Measurements from ENCODE around the gene GRIN3B.

Gene GRIN3B

GRCh38 chr19:1051791-1052190, 51.6 kb downstream of the GRIN3B start:
- no peak for DNase-seq (ENCODE audit: extremely low read depth, low read depth)
- no peak for TF ChIP-seq CTCF (IDR thresholded peaks at IDR 0.05; ENCODE audit: low read depth, low read length)

GRCh38 chr19:1052349-1052975, 52.2 kb downstream of the GRIN3B start:
- TF ChIP-seq CTCF (IDR thresholded peaks at IDR 0.05; ENCODE audit: low read depth, low read length): no peak
- no peak for DNase-seq (ENCODE audit: extremely low read depth, low read depth)

DNA sequence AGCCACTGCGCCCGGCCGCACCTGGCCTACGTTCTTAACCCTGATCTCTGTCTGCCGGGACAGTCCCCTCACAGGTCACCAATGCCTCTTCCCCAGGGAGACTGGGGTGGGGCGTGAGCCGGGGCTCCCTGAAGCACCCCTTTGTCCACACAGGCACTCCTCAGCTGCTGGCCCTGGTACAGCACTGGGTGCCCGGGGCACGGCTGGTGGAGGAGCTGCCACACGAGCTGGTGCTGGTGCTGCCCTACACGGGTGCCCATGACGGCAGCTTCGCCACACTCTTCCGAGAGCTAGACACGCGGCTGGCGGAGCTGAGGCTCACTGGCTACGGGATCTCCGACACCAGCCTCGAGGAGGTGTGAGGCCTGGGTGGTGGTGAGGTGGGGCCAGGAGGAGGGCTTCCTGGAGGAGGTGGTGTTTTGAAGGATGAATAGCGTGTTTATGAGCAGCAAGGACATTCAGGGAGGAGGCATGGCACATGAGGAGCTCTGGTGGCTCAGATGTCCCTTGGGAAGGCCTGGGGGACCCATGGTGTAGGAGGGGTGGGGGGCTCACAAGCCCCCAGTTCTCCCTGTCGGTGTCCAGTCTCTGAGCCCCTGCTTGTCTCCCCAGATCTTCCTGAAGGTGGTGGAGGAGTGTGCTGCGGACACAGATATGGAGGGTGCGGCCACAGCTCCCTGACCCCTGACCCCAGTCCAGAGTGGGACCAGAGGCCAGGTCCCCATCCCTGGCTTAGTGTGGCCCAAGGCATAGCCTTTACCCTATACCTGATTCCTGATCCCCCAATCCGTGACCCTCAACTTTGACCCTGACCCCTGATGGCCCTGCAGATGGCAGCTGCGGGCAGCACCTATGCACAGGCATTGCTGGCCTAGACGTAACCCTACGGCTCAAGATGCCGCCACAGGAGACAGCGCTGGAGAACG, 53.2 kb downstream of the GRIN3B start:
- no peak for TF ChIP-seq CTCF (IDR thresholded peaks at IDR 0.05; ENCODE audit: low read depth, low read length)
- no peak for DNase-seq (ENCODE audit: extremely low read depth, low read depth)

DNA sequence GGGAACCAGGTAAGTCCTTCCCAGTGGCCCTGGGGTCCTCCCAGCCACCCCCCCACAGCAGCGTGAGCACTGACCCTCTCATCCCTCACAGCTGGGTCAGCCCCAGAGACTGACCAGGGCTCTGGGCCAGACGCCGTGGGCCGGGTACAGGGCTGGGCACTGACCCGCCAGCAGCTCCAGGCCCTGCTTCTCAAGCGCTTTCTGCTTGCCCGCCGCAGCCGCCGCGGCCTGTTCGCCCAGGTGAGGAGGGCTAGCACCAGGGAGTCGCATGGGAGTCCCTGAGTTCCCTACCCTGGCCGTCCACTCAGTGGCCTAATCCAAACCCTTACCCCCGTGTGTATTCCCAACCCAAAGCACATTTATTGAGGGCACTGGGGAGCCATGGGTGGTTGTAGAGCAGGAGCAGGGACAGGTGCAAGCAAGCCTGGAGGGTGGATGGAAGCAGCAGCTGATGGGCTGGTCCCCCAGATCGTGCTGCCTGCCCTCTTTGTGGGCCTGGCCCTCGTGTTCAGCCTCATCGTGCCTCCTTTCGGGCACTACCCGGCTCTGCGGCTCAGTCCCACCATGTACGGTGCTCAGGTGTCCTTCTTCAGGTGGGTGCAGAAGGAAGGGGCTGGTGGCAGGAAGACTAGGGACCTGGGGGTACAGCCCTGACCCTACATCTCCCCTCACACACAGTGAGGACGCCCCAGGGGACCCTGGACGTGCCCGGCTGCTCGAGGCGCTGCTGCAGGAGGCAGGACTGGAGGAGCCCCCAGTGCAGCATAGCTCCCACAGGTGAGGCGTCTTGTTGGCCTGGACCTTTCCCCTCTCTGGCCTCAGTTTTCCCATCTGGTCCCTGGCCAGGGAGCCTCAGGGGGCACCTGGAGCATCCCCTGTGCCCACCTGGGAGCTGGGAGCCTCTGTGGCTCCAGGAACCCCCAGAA, 54.1 kb downstream of the GRIN3B start:
- DNase-seq (ENCODE audit: extremely low read depth, low read depth): no peak
- TF ChIP-seq CTCF (IDR thresholded peaks at IDR 0.05; ENCODE audit: low read depth, low read length): no peak

DNA sequence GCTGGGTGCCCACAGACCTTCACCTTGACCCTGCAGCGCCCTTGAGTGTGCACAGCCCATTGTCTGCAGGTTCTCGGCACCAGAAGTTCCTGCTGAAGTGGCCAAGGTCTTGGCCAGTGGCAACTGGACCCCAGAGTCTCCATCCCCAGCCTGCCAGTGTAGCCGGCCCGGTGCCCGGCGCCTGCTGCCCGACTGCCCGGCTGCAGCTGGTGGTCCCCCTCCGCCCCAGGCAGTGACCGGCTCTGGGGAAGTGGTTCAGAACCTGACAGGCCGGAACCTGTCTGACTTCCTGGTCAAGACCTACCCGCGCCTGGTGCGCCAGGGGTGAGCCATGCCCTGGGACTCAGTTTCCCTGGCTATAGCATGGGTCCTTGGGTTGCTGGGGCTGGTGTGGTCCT, 54.8 kb downstream of the GRIN3B start:
- no peak for TF ChIP-seq CTCF (IDR thresholded peaks at IDR 0.05; ENCODE audit: low read depth, low read length)

DNA sequence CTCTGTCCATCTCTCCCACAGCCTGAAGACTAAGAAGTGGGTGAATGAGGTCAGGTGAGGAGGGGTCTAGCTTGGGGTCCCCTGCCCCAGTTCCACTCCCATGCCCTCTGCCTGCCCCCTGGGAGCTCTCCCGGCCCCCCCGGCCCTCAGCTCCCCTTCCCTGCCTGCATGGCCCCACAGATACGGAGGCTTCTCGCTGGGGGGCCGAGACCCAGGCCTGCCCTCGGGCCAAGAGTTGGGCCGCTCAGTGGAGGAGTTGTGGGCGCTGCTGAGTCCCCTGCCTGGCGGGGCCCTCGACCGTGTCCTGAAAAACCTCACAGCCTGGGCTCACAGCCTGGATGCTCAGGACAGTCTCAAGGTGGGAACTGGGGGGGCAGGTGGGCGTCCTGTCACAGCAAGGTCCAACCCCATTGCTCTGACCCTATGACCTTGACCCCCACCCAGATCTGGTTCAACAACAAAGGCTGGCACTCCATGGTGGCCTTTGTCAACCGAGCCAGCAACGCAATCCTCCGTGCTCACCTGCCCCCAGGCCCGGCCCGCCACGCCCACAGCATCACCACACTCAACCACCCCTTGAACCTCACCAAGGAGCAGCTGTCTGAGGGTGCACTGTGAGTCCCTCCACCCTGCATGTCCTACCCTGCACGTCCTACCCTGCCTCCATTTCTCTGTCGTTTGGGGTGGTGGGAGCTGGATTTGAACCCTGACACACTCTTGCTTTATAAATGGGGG, 55.8 kb downstream of the GRIN3B start:
- no peak for DNase-seq (ENCODE audit: extremely low read depth, low read depth)
- TF ChIP-seq CTCF (IDR thresholded peaks at IDR 0.05; ENCODE audit: low read depth, low read length): no peak

More for the DNA sequence above, 54.8 kb downstream of the GRIN3B start:
- DNase-seq (ENCODE audit: extremely low read depth, low read depth): no peak
